ENCODE data around the gene CALCOCO1. TPM values are rescaled to one million over a fixed set of nuclear protein-coding genes. Genes with fewer than 3 reads are reported as not detected.

The CALCOCO1 gene
- total RNA-seq, 2 experiments from 2014 or later: 83.6 to 91.1 TPM

Other genes with a start within 250 kb of the CALCOCO1 start
- gene MAP3K12, start 228.0 kb downstream of the CALCOCO1 start, total RNA-seq: 10 to 100 TPM; 24.6 to 30.0 TPM
- 10 to 100 TPM; 32.3 to 34.9 TPM for gene TARBP2, start 226.2 kb downstream of the CALCOCO1 start, total RNA-seq
- not detected for gene NPFF, start 220.0 kb downstream of the CALCOCO1 start, total RNA-seq
- 10 to 100 TPM; 30.2 to 33.5 TPM for gene ATF7, start 101.1 kb downstream of the CALCOCO1 start, total RNA-seq
- gene ATP5MC2, start 51.4 kb downstream of the CALCOCO1 start, total RNA-seq: 100 to 1,000 TPM; 226 to 241 TPM
- gene CISTR, start 24.5 kb upstream of the CALCOCO1 start, total RNA-seq: not detected
- gene HOXC13, start 211.4 kb upstream of the CALCOCO1 start, total RNA-seq: not detected
- gene HOXC12, start 227.5 kb upstream of the CALCOCO1 start, total RNA-seq: not detected
- gene HOXC11, start 245.7 kb upstream of the CALCOCO1 start, total RNA-seq: not detected
- not detected for gene HOTAIR, start 247.5 kb upstream of the CALCOCO1 start, total RNA-seq